ENCODE measurements around the gene ENOX1. TPM values are rescaled to one million over a fixed set of nuclear protein-coding genes. Genes with fewer than 3 reads are reported as not detected.

Gene ENOX1
- total RNA-seq, 1 donor from 2014 or later, result 2.0 TPM

DNA sequence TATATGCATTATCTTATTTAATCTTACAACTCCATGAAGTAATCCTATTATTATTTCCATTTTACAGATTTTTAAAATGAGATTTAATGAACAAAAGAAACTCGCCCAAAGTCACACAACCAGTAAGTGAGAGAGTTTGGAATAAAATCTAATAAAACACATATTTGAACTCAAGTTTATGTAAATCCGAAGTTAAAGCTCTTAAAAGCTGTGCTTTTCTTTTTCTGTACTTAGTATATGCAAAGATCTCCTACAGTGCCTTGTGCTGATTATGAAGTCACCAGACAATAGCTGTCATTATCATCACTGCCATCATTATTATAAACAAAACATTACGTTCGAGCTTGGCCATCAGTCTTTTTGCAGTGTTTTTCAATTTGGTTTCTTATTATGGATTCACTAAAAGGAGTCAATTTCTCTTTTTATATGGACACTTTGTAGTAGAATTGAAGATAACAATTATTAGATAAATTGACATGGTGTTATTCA, 29.7 kb upstream of the ENOX1 start:
- TF ChIP-seq, protein P1, sequence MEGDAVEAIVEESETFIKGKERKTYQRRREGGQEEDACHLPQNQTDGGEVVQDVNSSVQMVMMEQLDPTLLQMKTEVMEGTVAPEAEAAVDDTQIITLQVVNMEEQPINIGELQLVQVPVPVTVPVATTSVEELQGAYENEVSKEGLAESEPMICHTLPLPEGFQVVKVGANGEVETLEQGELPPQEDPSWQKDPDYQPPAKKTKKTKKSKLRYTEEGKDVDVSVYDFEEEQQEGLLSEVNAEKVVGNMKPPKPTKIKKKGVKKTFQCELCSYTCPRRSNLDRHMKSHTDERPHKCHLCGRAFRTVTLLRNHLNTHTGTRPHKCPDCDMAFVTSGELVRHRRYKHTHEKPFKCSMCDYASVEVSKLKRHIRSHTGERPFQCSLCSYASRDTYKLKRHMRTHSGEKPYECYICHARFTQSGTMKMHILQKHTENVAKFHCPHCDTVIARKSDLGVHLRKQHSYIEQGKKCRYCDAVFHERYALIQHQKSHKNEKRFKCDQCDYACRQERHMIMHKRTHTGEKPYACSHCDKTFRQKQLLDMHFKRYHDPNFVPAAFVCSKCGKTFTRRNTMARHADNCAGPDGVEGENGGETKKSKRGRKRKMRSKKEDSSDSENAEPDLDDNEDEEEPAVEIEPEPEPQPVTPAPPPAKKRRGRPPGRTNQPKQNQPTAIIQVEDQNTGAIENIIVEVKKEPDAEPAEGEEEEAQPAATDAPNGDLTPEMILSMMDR (IDR thresholded peaks at IDR 0.05), result no peak
- H3K36me3 Mint-ChIP-seq (ENCODE audit: low read depth), result no peaks in the 10 kb centered on the region
- no peaks in the 10 kb centered on the region for H3K27me3 Mint-ChIP-seq (ENCODE audit: low read depth)
- no peak overlapping the region for H3K27ac Mint-ChIP-seq (ENCODE audit: unreplicated experiment)
- DNase-seq (ENCODE audit: low spot score), result no peak
- peaks cover 24% of the 10 kb centered on the region for H3K4me1 Mint-ChIP-seq (ENCODE audit: low read depth)
- H3K9me3 Mint-ChIP-seq (ENCODE audit: low read depth), result peaks cover 7% of the 10 kb centered on the region
- no peak overlapping the region for H3K4me3 Mint-ChIP-seq (ENCODE audit: unreplicated experiment)

DNA sequence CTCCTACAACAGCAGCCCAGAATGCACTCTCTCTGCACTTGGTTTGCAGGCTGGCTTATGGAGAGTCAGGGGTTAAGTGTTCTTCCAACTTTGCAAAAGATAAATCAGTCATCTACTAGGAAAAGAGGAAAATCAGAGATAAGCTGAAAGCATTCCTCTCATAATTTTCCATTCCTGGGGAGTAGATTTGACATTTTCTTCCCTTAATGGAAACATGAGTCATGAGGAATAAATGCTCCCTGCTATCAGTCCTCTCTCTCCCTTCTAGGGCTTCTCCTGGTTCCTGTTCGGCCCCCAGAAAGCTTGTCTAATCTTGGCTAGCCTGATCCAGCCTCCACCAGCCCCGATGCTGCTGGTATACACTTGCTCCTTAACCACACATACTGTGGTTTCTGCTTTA, 28.4 kb upstream of the ENOX1 start:
- Mint-ChIP-seq H3K27me3 (ENCODE audit: low read depth) (no peaks in the 10 kb centered on the region), H3K27ac (ENCODE audit: unreplicated experiment) (peak overlapping the region; percentile 85), H3K9me3 (ENCODE audit: low read depth) (peaks cover 6% of the 10 kb centered on the region), H3K36me3 (ENCODE audit: low read depth) (peaks cover under 1% of the 10 kb centered on the region), H3K4me3 (ENCODE audit: unreplicated experiment) (peak overlapping the region; percentile 7), H3K4me1 (ENCODE audit: low read depth) (peaks cover 24% of the 10 kb centered on the region)
- DNase-seq (ENCODE audit: low spot score), result no peak
- TF ChIP-seq, protein P1 (IDR thresholded peaks at IDR 0.05), result no peak

DNA sequence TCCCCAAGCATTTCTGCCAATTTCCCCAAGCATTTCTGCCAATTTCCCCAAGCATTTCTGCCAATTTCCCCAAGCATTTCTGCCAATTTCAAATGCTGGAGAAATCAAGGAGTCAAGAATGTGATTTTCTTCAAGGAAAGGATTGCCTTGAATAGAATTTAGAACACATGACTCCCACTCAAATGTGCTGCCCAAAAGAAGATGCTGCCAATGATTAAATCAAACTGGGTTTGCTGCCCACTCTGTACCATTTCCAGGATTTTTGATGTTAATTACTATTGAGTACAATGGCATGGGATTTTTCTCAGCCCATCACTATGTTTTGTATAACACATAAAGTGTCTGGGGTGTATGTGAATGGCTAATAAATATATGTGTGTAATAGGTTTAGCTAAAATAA, 21.9 kb upstream of the ENOX1 start:
- H3K27ac Mint-ChIP-seq (ENCODE audit: unreplicated experiment), result no peak overlapping the region

DNA sequence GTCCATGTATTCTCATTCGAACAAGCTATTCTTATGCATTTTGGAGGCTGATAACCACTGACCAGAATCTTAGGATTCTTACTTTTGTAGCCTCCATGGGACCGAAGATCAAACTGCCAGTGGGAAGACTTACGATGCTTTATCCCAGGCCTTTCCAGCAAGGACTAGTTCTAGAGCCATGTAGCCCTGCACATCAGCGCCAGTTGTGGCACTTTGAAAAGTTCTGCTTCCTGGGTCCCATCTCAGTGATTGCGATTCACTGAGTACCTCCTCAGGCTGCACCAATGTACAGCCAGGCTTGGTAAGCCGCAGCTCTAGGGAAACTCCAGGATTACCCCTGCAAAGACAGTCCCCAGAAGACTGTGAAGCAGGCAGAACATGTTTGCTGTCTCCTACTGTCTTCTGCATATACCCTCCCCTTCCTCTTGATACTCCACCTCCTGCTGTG, 18.9 kb upstream of the ENOX1 start:
- Mint-ChIP-seq H3K4me3 (ENCODE audit: unreplicated experiment) (no peak overlapping the region), H3K27me3 (ENCODE audit: low read depth) (no peaks in the 10 kb centered on the region)

More for the DNA sequence above, 21.9 kb upstream of the ENOX1 start:
- DNase-seq (ENCODE audit: low spot score), result no peak
- Mint-ChIP-seq H3K9me3 (ENCODE audit: low read depth) (no peaks in the 10 kb centered on the region), H3K36me3 (ENCODE audit: low read depth) (peaks cover 1% of the 10 kb centered on the region), H3K4me1 (ENCODE audit: low read depth) (peaks cover 19% of the 10 kb centered on the region), H3K4me3 (ENCODE audit: unreplicated experiment) (no peak overlapping the region), H3K27me3 (ENCODE audit: low read depth) (no peaks in the 10 kb centered on the region)
- TF ChIP-seq, protein P1 (IDR thresholded peaks at IDR 0.05), result no peak

DNA sequence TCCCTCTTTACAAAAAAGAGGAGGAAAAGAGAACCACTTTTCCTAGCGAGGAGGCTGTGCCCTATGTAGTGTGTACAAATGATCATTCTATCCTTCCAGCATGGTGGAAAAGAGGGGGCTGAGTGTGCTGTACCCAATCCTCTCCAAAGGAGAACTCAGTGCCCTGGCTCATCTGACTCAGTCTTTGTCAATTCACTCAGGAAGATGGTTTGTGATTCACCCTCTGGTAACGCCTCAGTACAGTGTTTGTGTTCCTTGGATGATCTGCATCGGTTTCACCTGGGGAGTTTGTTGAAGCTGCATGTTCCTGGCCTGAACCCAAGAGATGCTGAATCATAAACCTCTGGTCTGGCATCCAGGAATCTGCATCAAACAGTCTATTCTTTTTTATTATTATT, 18.3 kb upstream of the ENOX1 start:
- no peaks in the 10 kb centered on the region for H3K36me3 Mint-ChIP-seq (ENCODE audit: low read depth)
- peaks cover 15% of the 10 kb centered on the region for H3K4me1 Mint-ChIP-seq (ENCODE audit: low read depth)
- peak overlapping the region; percentile 91 for H3K27ac Mint-ChIP-seq (ENCODE audit: unreplicated experiment)
- TF ChIP-seq, protein P1 (IDR thresholded peaks at IDR 0.05), result no peak
- no peaks in the 10 kb centered on the region for H3K9me3 Mint-ChIP-seq (ENCODE audit: low read depth)
- peak overlapping the region; percentile 59 for H3K4me3 Mint-ChIP-seq (ENCODE audit: unreplicated experiment)
- no peak for DNase-seq (ENCODE audit: low spot score)
- no peaks in the 10 kb centered on the region for H3K27me3 Mint-ChIP-seq (ENCODE audit: low read depth)

More for the DNA sequence above, 18.9 kb upstream of the ENOX1 start:
- H3K36me3 Mint-ChIP-seq (ENCODE audit: low read depth), result peaks cover 1% of the 10 kb centered on the region
- DNase-seq (ENCODE audit: low spot score), result no peak
- TF ChIP-seq, protein P1 (IDR thresholded peaks at IDR 0.05), result no peak
- H3K27ac Mint-ChIP-seq (ENCODE audit: unreplicated experiment), result no peak overlapping the region
- H3K9me3 Mint-ChIP-seq (ENCODE audit: low read depth), result no peaks in the 10 kb centered on the region
- H3K4me1 Mint-ChIP-seq (ENCODE audit: low read depth), result peaks cover 15% of the 10 kb centered on the region
